Activated CD8-positive, alpha-beta T cell treated with anti-CD3 and anti-CD28 coated beads for 36 hours (primary cell): ENCODE data around the gene GADD45A. TPM values are rescaled to one million over a fixed set of nuclear protein-coding genes. Genes with fewer than 3 reads are reported as not detected.

Experiments
- ATAC-seq: fragments of 200-7000 bp; cut with Tn5 transposase; one replicate; pipeline ENCODE4 v1.10.0; 2021; ENCODE audit warnings: mild to moderate bottlenecking, moderate library complexity
- CTCF ChIA-PET: fragments of 350-600 bp; sonication (Branson Sonifier 250); formaldehyde crosslinking; loops from one replicate; lab custom pipeline; 2021; ENCODE audit warnings: antibody characterized with exemption; lab: Charles Lee
- POLR2A ChIA-PET: fragments of 350-600 bp; sonication (Branson Sonifier 250); formaldehyde crosslinking; loops from one replicate; lab custom pipeline; 2021; ENCODE audit warnings: antibody characterized with exemption; lab: Charles Lee
- DNase-seq: peaks from one replicate; pipeline ENCODE4 v3.0.0-alpha.2; 2020
- H3K27ac Mint-ChIP-seq: one replicate; pipeline ENCODE4 v1.8.0; 2021; ENCODE audit warnings: mild to moderate bottlenecking, mixed read lengths
- H3K27me3 Mint-ChIP-seq: one replicate; pipeline ENCODE4 v1.8.0; 2021; ENCODE audit warnings: mixed read lengths
- H3K36me3 Mint-ChIP-seq: one replicate; pipeline ENCODE4 v1.8.0; 2021; ENCODE audit warnings: low read depth, mixed read lengths
- H3K4me1 Mint-ChIP-seq: one replicate; pipeline ENCODE4 v1.8.0; 2021; ENCODE audit warnings: low read depth, mixed read lengths
- H3K4me3 Mint-ChIP-seq: one replicate; pipeline ENCODE4 v1.8.0; 2021; ENCODE audit warnings: mild to moderate bottlenecking, moderate library complexity, mixed read lengths
- H3K9me3 Mint-ChIP-seq: one replicate; pipeline ENCODE4 v1.8.0; 2021; ENCODE audit warnings: mixed read lengths
- intact Hi-C: fragments of 100-400 bp; cut with micrococcal nuclease; formaldehyde crosslinking; loops from one replicate; pipeline ENCODE4 v1.10.0; 2022
- total RNA-seq, 2 experiments: library from RNA; stranded (reverse); gene quantifications; one replicate each; pipeline ENCODE4 v1.2.3, GENCODE V29; 2021
- TF ChIP-seq, protein P1 (sequence below): fragments of 200-600 bp; IDR thresholded peaks from one replicate; pipeline ENCODE4 v1.8.0; 2022; ENCODE audit warnings: antibody characterized with exemption, mild to moderate bottlenecking

Gene GADD45A
- total RNA-seq, 2 experiments from 2014 or later, result 33.5 to 34.3 TPM

GRCh38 chr1:67690018-67690363, 5.0 kb downstream of the GADD45A start:
- ChIA-PET POLR2A (no interaction called here), CTCF (interaction anchor here (1.7 kb wide), 1 partner anchor 75 kb away, joined by 4 read pairs; no protein-coding TSS in a partner anchor)
- H3K4me3 Mint-ChIP-seq, result no peak overlapping the region
- peaks cover 38% of the 10 kb centered on the region for H3K36me3 Mint-ChIP-seq
- TF ChIP-seq, protein P1, sequence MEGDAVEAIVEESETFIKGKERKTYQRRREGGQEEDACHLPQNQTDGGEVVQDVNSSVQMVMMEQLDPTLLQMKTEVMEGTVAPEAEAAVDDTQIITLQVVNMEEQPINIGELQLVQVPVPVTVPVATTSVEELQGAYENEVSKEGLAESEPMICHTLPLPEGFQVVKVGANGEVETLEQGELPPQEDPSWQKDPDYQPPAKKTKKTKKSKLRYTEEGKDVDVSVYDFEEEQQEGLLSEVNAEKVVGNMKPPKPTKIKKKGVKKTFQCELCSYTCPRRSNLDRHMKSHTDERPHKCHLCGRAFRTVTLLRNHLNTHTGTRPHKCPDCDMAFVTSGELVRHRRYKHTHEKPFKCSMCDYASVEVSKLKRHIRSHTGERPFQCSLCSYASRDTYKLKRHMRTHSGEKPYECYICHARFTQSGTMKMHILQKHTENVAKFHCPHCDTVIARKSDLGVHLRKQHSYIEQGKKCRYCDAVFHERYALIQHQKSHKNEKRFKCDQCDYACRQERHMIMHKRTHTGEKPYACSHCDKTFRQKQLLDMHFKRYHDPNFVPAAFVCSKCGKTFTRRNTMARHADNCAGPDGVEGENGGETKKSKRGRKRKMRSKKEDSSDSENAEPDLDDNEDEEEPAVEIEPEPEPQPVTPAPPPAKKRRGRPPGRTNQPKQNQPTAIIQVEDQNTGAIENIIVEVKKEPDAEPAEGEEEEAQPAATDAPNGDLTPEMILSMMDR, result no peak
- DNase-seq (no peak), ATAC-seq (no peak)
- H3K9me3 Mint-ChIP-seq, result no peaks in the 10 kb centered on the region
- H3K27ac Mint-ChIP-seq, result no peak overlapping the region
- H3K27me3 Mint-ChIP-seq, result no peaks in the 10 kb centered on the region
- intact Hi-C loops, result no loop called here
- H3K4me1 Mint-ChIP-seq, result peaks cover 29% of the 10 kb centered on the region

DNA sequence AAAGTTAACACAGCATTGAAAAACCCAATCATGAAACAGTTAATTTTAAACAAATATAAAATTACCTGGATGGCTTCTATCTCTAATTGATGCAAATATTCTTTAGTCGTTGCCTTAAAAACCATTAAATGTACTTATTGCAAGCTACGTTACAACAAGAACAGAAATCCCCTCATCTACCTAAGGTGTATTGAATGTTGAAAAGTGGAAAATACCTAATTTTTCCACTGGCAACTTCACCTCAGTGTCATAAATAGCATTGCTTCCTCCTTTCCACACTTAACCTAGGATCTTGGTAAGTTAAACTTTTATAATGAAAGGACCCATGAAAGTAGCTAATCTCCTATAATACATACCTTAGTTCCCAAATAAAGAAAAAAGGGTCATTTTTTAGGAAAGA, 5.4 kb downstream of the GADD45A start:
- H3K4me1 Mint-ChIP-seq, result peaks cover 29% of the 10 kb centered on the region
- H3K36me3 Mint-ChIP-seq, result peaks cover 38% of the 10 kb centered on the region
- H3K27ac Mint-ChIP-seq, result no peak overlapping the region
- H3K9me3 Mint-ChIP-seq, result no peaks in the 10 kb centered on the region
- TF ChIP-seq, protein P1, result no peak
- intact Hi-C loops, result no loop called here
- CTCF ChIA-PET, result interaction anchor here (1.2 to 2.3 kb wide), 4 partner anchors 16 to 74 kb away, joined by 3 to 6 read pairs (median 4); no protein-coding TSS in a partner anchor
- no peaks in the 10 kb centered on the region for H3K27me3 Mint-ChIP-seq
- DNase-seq, result no peak
- ATAC-seq, result no peak
- POLR2A ChIA-PET, result no interaction called here
- H3K4me3 Mint-ChIP-seq, result no peak overlapping the region

DNA sequence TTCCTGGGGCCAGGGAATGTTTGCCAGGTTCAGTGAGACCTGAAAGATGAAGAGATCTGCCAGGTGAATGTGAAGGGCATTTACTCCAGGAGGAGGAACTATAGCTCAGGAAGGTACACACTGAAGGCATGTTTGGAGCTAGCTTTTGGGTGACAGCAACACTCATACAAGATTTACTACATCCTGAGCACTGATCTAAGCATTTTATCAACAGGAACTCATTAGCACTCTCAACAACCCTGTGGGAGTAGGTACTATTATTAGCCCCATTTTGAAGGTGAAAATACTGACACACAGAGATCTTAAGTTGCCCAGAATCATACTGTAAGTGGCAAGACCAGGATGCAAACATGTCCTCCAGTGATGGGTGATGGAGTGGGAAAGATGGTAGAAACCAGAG, 6.7 kb downstream of the GADD45A start:
- intact Hi-C loops, result no loop called here
- Mint-ChIP-seq H3K4me1 (peaks cover 27% of the 10 kb centered on the region), H3K27ac (no peak overlapping the region), H3K27me3 (no peaks in the 10 kb centered on the region), H3K9me3 (no peaks in the 10 kb centered on the region), H3K36me3 (peaks cover 34% of the 10 kb centered on the region), H3K4me3 (no peak overlapping the region)
- POLR2A ChIA-PET, result no interaction called here
- DNase-seq, result no peak
- TF ChIP-seq, protein P1, result no peak
- no peak for ATAC-seq
- CTCF ChIA-PET, result interaction anchor here (0.8 to 2.3 kb wide), 5 partner anchors 32 to 163 kb away, joined by 3 to 6 read pairs (median 4); no protein-coding TSS in a partner anchor

DNA sequence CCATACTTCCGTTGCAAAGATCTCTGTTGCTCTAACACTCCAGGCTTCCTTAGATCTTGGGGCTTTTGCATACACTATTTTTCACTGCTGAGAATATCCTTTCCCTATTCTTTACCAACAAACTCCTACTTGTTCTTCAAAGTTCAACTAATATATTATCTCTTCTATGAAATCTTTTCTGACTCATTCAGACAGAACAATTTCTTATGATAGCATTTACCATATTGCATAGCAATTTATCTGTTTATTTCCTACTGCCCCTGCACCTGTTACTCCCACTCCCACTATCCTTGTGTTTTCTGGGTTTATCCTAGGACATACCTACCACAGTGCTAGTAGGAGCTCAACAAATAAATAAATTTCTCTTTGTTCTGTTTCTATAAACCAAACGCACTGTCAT, 11.0 kb downstream of the GADD45A start:
- intact Hi-C loops, result no loop called here
- ChIA-PET CTCF (no interaction called here), POLR2A (no interaction called here)
- Mint-ChIP-seq H3K36me3 (peaks cover 7% of the 10 kb centered on the region), H3K27ac (no peak overlapping the region), H3K4me3 (no peak overlapping the region), H3K9me3 (no peaks in the 10 kb centered on the region), H3K27me3 (no peaks in the 10 kb centered on the region), H3K4me1 (peaks cover 13% of the 10 kb centered on the region)
- DNase-seq (no peak), ATAC-seq (no peak)
- TF ChIP-seq, protein P1, result no peak

GRCh38 chr1:67696708-67697107, 11.7 kb downstream of the GADD45A start:
- no peak overlapping the region for H3K4me3 Mint-ChIP-seq
- ChIA-PET CTCF (no interaction called here), POLR2A (interaction anchor here (1.0 kb wide), 1 partner anchor 10 kb away, joined by 4 read pairs; no protein-coding TSS in a partner anchor)
- DNase-seq, result no peak
- no peaks in the 10 kb centered on the region for H3K27me3 Mint-ChIP-seq
- ATAC-seq, result no peak
- peaks cover 18% of the 10 kb centered on the region for H3K4me1 Mint-ChIP-seq
- no peaks in the 10 kb centered on the region for H3K9me3 Mint-ChIP-seq
- TF ChIP-seq, protein P1, result no peak
- H3K27ac Mint-ChIP-seq, result no peak overlapping the region
- intact Hi-C loops, result no loop called here
- H3K36me3 Mint-ChIP-seq, result peaks cover 3% of the 10 kb centered on the region
